KMS-11 (cell line): ENCODE results near the gene DTYMK.
A peak's percentile ranks its signal among the peaks of the same experiment; 100 is the strongest.

Experiments
- H2AFZ ChIP-seq: fragments of 200-600 bp; sonication (generic); 2 replicates; pipeline ENCODE4 v1.6.1; 2016; ENCODE audit warnings: antibody characterized with exemption, mixed run types, low read depth
- H3K27ac ChIP-seq: fragments of 200-600 bp; sonication (generic); 2 replicates; pipeline ENCODE4 v1.6.1; 2016; ENCODE audit warnings: mild to moderate bottlenecking, mixed run types
- H3K27me3 ChIP-seq: fragments of 200-600 bp; sonication (generic); 2 replicates; pipeline ENCODE4 v1.6.1; 2017; ENCODE audit warnings: mild to moderate bottlenecking, low read depth, mixed run types, moderate library complexity; ENCODE audit not compliant: insufficient read depth
- H3K36me3 ChIP-seq: fragments of 200-600 bp; sonication (generic); 2 replicates; pipeline ENCODE4 v1.6.1; 2017; ENCODE audit warnings: mild to moderate bottlenecking, mixed run types; ENCODE audit not compliant: insufficient read depth
- H3K4me1 ChIP-seq: fragments of 200-600 bp; sonication (generic); 2 replicates; pipeline ENCODE4 v1.6.1; 2016; ENCODE audit warnings: mild to moderate bottlenecking, low read depth, mixed run types; ENCODE audit not compliant: poor library complexity, severe bottlenecking
- H3K4me2 ChIP-seq: fragments of 200-600 bp; sonication (generic); 2 replicates; pipeline ENCODE4 v1.7.0; 2016; ENCODE audit warnings: mild to moderate bottlenecking, mixed run types
- H3K4me3 ChIP-seq: fragments of 200-600 bp; sonication (generic); IDR thresholded peaks from 2 replicates; pipeline ENCODE4 v1.6.1; 2017; ENCODE audit warnings: low read depth, low read length, mixed read lengths; ENCODE audit not compliant: insufficient read depth
- H3K79me2 ChIP-seq: fragments of 200-600 bp; sonication (generic); 2 replicates; pipeline ENCODE4 v1.6.1; 2016; ENCODE audit warnings: low read depth, mixed run types; ENCODE audit not compliant: insufficient read depth
- H3K9ac ChIP-seq: fragments of 200-600 bp; sonication (generic); 2 replicates; pipeline ENCODE4 v1.6.1; 2016; ENCODE audit warnings: mild to moderate bottlenecking, mixed run types
- H4K20me1 ChIP-seq: fragments of 200-600 bp; sonication (generic); 2 replicates; pipeline ENCODE4 v1.6.1; 2016; ENCODE audit warnings: mild to moderate bottlenecking, mixed run types; ENCODE audit not compliant: insufficient read depth
- CTCF ChIP-seq: fragments of 200-600 bp; sonication (generic); conservative IDR thresholded peaks from 2 replicates; pipeline ENCODE4 v1.6.1; 2017; ENCODE audit warnings: low read depth, mild to moderate bottlenecking, antibody characterized with exemption, low read length, moderate library complexity, mixed read lengths

Gene DTYMK

GRCh38 chr2:241638940-241639339, 47.7 kb downstream of the DTYMK start:
- no peak for TF ChIP-seq CTCF
- Histone ChIP-seq H3K4me1 (peaks cover 27% of the 10 kb centered on the region), H3K27ac (no peak overlapping the region), H3K79me2 (peaks cover 79% of the 10 kb centered on the region), H3K27me3 (no peaks in the 10 kb centered on the region), H3K36me3 (no peaks in the 10 kb centered on the region; the same call in 1 of the 2 replicates), H2AFZ (no peak overlapping the region), H3K4me2 (peak overlapping the region; percentile 66), H3K4me3 (no peak overlapping the region), H4K20me1 (peaks cover 8% of the 10 kb centered on the region; the same call in 1 of the 2 replicates), H3K9ac (no peak overlapping the region)

- Histone ChIP-seq H3K27ac (peak overlapping the region; percentile 79), H3K4me1 (peaks cover 27% of the 10 kb centered on the region), H2AFZ (peak overlapping the region; percentile 83)
These were observed 48.6 kb downstream of the DTYMK start for GRCh38 chr2:241637795-241638660.

GRCh38 chr2:241637018-241637794, 49.4 kb downstream of the DTYMK start, which contains the start of the genes ATG4B and THAP4:
ATG4B (plus strand) TSS chr2:241637693; CDS start chr2:241637715, 22 bp downstream.
THAP4 (minus strand) TSS chr2:241637158; CDS start chr2:241637017, 141 bp downstream.
- peak within 1 kb of the TSS; percentile 91 for H3K9ac ChIP-seq
- H4K20me1 ChIP-seq = peaks cover 8% of the 10 kb centered on the region; the same call in 1 of the 2 replicates
- no peak for TF ChIP-seq CTCF
- peak within 1 kb of the TSS; percentile 83 for H2AFZ ChIP-seq
- peak within 1 kb of the TSS; percentile 92 for H3K4me3 ChIP-seq
- no peaks in the 10 kb centered on the region; the same call in 1 of the 2 replicates for H3K36me3 ChIP-seq
- no peaks in the 10 kb centered on the region for H3K27me3 ChIP-seq
- H3K4me2 ChIP-seq = peak within 1 kb of the TSS; percentile 78
- H3K79me2 ChIP-seq = peaks cover 68% of the 10 kb centered on the region
- H3K27ac ChIP-seq = peak within 1 kb of the TSS; percentile 79
- peaks cover 25% of the 10 kb centered on the region for H3K4me1 ChIP-seq

More at GRCh38 chr2:241637795-241638660, 48.6 kb downstream of the DTYMK start:
- Histone ChIP-seq H3K4me2 (peak overlapping the region; percentile 66), H3K27me3 (no peaks in the 10 kb centered on the region), H3K36me3 (no peaks in the 10 kb centered on the region; the same call in 1 of the 2 replicates), H4K20me1 (peaks cover 8% of the 10 kb centered on the region; the same call in 1 of the 2 replicates), H3K4me3 (peak overlapping the region; percentile 58), H3K9ac (peak overlapping the region; percentile 91; the same call in 1 of the 2 replicates), H3K79me2 (peaks cover 74% of the 10 kb centered on the region)
- no peak for TF ChIP-seq CTCF
